Vagina (tissue), 2 donors: ENCODE data around the gene SLC25A2.

Experiments used
- CTCF ChIP-seq, 3 experiments: fragments of 450-650 bp in 2 of 3; fragments of 200-600 bp in 1 of 3; sonication (generic) in 1 of 3; IDR thresholded peaks; one replicate each; pipeline ENCODE4 v1.5.1; 2017 to 2019; ENCODE audit warnings: antibody characterized with exemption in 3 of 3, mild to moderate bottlenecking in 2 of 3, moderate library complexity in 2 of 3
- POLR2A ChIP-seq, 2 donors: fragments of 450-650 bp; IDR thresholded peaks; one replicate each; pipeline ENCODE4 v1.6.1; 2017; ENCODE audit warnings: antibody characterized with exemption in 2 of 2, mild to moderate bottlenecking in 2 of 2, moderate library complexity in 2 of 2

DNA sequence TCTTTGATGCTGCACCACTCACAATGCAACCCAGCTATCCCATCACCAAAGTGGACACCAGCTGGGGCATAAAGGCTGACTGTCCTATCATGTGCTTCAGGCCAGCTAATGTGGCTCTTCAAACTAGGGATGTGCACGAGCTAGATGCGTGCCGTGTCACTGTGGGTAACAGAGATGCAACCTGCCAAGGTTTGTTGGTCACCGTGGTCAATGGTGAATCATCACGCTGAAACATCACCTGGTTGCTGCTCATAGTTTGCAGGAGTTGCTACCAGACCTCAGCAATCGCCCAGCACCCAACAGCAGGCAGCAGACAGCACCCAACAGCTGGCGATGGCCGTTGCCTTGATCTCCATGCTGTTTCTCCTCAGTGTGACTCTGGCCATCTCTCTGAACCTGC is 24.4 kb upstream of the SLC25A2 start:
- no peak for TF ChIP-seq POLR2A (IDR thresholded peaks at IDR 0.05)
- TF ChIP-seq CTCF (IDR thresholded peaks at IDR 0.05), result no peak
